GM21515 (cell line): ENCODE measurements around the gene AQP7.
"Not testable (repeated sequence)": the region's sequence is repeated elsewhere in the genome, so short reads cannot be mapped to it uniquely, and the experiment has no call there.

ENCODE experiments used
- ATAC-seq: cut with Tn5 transposase; IDR thresholded peaks from one replicate; pipeline ENCODE4 v1.9.1; 2021; ENCODE audit not compliant: unreplicated experiment

Gene AQP7

GRCh38 chr9:33399047-33399446, 3.3 kb downstream of the AQP7 start:
- ATAC-seq: not testable (repeated sequence)

DNA sequence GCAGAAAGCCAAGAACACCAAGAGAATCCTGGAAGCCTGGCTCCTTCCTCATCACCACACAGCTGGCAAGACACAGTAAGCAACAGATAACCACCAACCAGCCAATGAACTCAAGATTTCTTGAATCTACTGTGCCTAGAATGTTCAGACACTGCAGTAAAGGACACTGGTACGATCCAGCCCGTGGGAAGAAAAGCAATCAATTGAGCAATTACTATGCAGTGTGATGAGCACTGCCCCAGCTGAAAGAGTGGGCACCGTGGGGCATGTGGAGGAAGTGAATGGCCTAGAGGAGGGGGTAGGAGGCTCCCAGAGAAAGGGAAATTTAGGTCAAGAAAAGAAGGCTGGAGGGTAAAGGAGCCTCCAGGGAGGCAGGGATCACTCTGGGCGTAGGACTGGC, 4.6 kb downstream of the AQP7 start:
- ATAC-seq: not testable (repeated sequence)

GRCh38 chr9:33395159-33395879, 7.0 kb downstream of the AQP7 start:
- not testable (repeated sequence) for ATAC-seq

DNA sequence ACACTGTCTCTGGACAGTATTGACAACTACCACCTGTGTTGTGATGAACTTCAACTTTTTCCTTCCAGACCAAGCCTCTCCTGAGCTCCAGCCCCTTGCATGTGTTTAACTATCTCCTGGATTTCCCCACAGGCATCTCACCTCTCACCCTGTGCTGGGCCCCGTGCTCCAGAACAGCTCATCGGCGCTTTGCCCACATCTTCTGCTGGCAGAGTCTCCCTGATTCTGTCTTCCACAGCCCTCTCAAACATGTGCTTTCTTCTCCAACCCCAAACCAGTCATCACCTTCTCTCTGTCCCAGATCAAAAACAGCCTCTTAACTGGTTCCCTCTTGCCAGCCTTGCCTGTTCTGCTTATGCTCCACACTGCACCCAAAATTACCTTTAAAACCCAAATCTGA, 8.4 kb downstream of the AQP7 start:
- not testable (repeated sequence) for ATAC-seq

DNA sequence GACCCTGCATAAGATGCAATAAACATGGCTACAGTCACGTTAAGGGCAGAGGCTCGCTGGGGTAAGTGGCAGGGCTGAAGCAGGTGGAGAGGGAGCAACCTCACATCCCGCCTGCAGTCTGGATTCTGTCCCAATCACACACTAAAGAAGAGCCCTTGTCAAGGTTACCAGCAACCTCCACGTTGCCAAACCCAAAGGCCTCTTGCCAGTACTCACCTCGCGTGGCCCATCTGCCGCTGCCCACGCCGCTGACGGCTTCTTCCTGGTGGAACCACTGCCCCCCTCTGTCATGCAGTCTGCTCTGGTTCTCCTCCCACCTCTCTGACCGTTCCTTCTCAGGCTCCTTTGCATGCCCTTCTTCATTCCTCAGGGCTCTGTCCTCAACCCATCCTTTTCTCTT, 8.8 kb downstream of the AQP7 start:
- ATAC-seq: no peak

DNA sequence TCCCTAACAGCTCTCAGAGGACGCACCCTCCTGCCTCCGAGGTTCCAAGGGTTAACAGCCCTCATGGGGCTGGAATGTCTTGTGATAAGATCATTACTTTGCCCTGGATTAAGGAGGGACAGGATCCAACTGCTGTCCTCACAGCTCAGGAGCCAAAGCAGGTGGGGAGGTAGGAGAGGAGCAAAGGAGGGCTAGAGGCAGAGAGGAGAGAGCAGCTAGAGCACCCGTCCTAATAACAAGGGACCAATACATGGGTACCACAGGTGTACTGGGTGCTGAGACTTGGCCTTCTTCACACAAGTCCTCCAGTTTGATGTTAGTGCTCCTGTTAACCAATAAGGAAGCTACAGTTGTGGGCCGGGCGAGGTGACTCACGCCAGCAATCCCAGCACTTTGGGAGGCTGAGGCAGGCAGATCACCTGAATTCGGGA, 9.8 kb downstream of the AQP7 start:
- ATAC-seq: not testable (repeated sequence)

DNA sequence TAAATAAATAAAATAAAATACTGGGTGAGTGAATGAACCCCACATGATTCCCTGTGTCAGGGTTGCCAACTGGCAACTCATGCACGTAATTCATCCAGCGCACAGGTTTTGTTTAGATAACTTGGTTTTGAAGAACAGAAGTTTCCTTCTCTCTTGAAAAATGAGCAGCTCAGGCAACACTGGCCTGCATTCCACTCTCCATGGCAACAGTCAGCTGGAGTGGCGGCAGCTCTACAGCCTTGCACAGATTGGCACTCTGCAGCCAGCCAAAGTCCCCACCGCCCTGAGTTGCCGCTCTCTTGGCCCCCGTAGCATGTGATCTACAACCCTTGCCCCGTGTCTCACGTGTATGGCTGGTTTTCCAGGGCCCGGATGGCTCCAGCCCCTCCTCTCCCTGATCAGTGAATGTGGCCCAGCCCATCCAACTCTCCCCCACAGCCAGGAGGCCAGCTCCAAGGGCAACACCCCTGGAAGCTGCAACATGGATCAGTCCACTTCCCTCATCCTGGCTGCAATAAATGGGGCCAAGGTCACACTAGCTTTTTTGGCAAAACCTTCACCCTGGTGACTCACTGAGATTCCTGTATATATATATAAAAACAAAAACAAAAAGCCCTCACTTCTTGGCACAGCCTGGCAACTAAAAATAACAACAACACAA, 11.1 kb downstream of the AQP7 start:
- ATAC-seq: not testable (repeated sequence)

GRCh38 chr9:33388110-33388994, 14.0 kb downstream of the AQP7 start:
- ATAC-seq: no peak

DNA sequence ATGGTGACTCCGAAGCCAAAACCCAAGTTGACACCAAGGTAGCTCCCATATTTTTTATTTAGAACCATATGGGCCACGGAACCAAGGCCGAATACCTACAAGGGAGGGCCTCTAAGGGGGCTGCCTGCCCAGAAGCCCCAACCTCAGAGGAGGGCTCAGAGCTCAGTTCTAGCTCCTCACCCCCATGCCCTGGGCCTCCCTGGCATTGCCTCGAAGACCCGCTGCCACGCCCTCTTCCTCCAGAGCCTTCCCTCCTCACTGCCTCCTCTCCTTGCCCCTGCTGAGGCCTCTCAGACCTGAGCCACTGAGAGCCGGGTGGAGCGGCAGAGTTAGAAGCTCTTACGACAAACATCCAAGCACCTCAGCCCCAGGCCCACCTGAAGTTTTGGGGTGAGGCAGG, 15.4 kb downstream of the AQP7 start:
- ATAC-seq: not testable (repeated sequence)

DNA sequence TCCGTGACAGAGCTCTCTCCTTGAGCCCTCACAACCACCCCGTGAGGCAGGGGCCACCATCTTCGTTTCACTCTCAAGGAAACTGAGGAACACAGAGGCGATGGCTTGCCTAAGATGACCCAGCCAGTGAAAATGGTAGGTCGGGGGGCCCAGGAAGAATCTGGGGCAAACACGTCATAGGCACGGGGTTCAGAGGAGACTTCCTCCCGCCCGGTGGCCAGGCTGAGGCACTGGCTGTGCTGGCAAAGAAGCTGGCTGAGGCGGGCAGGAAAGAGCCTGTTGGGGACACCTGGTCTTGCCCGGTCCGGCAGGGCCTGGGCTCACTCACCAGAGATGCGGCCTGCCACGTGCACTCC, 15.7 kb downstream of the AQP7 start:
- not testable (repeated sequence) for ATAC-seq

GRCh38 chr9:33385979-33386640, 16.3 kb downstream of the AQP7 start:
- ATAC-seq: not testable (repeated sequence)

DNA sequence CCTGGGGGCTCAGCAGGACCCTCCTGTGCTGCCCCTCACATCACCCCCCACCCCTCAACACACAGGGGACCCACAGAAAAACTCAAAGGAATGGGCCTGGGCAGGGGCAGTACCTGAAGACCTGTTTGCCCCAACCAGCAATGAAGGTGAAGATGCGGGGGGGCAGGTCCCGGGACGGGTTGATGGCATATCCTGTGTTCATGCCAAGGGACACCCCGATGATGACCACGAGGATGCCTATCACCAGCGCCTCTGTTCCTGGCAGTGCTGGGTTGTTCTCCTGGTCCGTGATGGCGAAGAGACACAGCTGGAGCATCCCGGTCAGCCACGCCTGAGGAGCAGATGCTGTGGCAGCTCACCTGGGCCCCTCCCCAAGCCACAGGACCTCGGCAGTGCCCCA, 16.8 kb downstream of the AQP7 start:
- not testable (repeated sequence) for ATAC-seq

- ATAC-seq: not testable (repeated sequence)
Observed at GRCh38 chr9:33383396-33383795, 19.0 kb downstream of the AQP7 start.

GRCh38 chr9:33382397-33382796, 20.0 kb downstream of the AQP7 start:
- ATAC-seq: not testable (repeated sequence)

- no peak for ATAC-seq
Observed at GRCh38 chr9:33381231-33381791, 21.1 kb downstream of the AQP7 start.

- ATAC-seq: no peak
Observed at GRCh38 chr9:33380390-33381094, 21.8 kb downstream of the AQP7 start.

- no peak for ATAC-seq
Observed at GRCh38 chr9:33379666-33380389, 22.5 kb downstream of the AQP7 start.

DNA sequence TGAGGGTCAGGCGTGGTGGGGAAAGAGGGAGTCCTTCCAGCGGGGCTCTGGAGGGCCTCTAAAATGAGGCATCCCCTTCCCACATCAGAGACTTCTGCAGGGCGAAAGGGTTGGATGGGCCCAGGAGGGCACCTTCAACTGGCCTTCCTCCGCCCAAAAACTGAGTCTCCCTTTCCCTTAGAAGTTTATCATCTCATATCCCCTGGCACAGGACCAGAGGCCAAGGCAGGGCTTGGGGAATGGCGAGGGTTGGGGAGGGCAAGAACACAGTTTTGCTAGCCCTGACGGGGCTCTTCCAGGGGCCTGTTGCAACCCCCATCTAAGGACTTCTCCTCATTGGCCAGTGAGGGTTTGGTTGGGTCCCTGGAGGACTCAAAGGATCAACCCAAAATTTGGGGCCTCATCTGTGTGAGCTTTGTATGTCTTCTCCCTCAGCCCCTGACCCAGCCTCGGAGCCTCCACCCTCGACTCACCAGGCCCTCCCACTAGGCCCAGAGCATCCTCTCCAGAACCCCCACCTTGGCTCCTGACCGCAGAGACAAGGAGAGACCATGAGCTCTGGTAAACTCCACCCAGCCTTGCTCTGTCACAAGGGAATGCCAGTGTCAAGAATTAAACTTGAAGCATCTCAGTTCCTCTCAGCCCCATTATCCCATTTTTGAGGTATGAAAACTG, 24.1 kb downstream of the AQP7 start:
- ATAC-seq: no peak
